ENCODE data around the gene CXCL17. TPM values are rescaled to one million over a fixed set of nuclear protein-coding genes. Genes with fewer than 3 reads are reported as not detected.
A peak's percentile ranks its signal among the peaks of the same experiment; 100 is the strongest.

The CXCL17 gene
- total RNA-seq, 1 donor, result not detected

GRCh38 chr19:42424712-42425131, 18.0 kb downstream of the CXCL17 start:
- H3K4me3 ChIP-seq (ENCODE audit: low read depth, low read length), result no peak overlapping the region
- TF ChIP-seq, protein P1, sequence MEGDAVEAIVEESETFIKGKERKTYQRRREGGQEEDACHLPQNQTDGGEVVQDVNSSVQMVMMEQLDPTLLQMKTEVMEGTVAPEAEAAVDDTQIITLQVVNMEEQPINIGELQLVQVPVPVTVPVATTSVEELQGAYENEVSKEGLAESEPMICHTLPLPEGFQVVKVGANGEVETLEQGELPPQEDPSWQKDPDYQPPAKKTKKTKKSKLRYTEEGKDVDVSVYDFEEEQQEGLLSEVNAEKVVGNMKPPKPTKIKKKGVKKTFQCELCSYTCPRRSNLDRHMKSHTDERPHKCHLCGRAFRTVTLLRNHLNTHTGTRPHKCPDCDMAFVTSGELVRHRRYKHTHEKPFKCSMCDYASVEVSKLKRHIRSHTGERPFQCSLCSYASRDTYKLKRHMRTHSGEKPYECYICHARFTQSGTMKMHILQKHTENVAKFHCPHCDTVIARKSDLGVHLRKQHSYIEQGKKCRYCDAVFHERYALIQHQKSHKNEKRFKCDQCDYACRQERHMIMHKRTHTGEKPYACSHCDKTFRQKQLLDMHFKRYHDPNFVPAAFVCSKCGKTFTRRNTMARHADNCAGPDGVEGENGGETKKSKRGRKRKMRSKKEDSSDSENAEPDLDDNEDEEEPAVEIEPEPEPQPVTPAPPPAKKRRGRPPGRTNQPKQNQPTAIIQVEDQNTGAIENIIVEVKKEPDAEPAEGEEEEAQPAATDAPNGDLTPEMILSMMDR (IDR thresholded peaks at IDR 0.05; ENCODE audit: insufficient read depth, low read depth, low read length), result peak; percentile 42
- DNase-seq (ENCODE audit: low read depth), result no peak

- DNase-seq (ENCODE audit: low read depth), result no peak
- TF ChIP-seq, protein P1 (IDR thresholded peaks at IDR 0.05; ENCODE audit: insufficient read depth, low read depth, low read length), result no peak
- peak overlapping the region; percentile 68 for H3K4me3 ChIP-seq (ENCODE audit: low read depth, low read length)
Observed at GRCh38 chr19:42424345-42424707, 18.4 kb downstream of the CXCL17 start.

DNA sequence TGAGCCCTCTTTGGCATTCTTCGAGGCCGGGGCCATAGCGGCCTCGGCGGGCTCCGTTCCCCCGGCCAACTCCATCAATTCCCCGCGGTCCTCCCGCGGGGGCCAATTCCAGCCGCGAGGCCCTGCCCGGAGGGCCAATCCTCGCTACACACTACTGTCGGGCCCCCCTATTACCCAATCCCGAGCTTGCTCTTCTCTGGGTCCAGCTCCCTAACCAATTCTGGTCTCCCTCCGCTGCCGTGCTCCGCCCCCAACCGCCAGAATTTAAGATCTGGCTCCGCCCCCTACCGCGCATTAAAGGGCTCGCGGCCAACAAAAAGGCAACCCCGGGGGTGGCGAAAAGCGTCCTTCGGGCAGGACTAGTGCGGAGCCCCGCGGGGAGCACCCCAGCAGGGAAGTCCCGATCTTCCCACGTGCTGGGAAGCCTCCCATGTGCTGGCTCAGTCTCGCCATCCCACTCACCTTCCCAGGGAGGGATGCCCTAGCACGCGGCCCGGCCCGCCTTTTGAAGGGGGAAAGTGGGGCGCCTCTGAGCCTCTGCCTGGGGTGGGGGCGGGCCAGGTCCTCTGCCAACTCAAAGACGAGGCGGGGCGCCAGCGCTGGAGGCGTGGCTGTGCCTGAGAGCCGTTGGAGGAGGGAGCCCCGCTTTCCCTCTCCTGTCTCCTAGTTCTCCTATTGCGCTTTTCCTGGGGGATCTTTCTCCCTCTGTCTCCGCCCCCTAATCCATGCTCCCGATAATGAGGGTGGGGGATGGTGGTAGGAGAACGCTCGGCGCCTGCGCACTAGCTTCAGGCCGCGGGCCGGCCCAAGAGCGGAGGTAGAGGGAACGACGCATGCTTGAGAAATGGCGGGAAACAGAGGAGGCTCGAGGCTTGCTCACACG, 19.0 kb downstream of the CXCL17 start:
- H3K4me3 ChIP-seq (ENCODE audit: low read depth, low read length), result peak overlapping the region; percentile 68
- TF ChIP-seq, protein P1 (IDR thresholded peaks at IDR 0.05; ENCODE audit: insufficient read depth, low read depth, low read length), result no peak
- DNase-seq (ENCODE audit: low read depth), result peak; percentile 94

DNA sequence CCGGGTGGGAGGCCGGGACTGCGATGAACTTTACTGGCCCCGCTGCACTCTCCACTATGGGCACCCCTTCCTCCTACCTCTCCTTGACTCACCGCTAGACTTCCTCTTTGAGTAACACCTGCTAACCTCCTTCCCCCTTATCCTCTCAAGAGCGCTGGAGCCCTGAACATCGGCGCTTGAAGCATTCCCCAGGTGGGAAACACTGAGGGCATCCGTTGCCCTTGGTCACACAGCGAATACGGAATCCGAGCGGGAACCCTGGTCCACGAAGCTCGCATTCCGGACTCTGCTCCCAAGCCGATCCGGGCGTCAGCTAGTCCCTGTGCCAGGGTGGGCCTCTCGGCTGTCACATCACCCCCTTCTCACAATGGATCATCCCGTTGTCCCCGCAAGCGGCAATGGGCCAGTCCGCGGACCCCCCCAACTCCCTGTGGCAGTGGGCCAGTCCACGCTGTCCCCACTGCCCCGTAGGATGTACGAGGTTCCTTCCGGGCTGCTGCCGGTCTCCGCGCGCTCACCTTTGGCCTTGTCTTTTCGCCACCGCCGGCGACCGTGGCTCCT, 19.8 kb downstream of the CXCL17 start:
- TF ChIP-seq, protein P1 (IDR thresholded peaks at IDR 0.05; ENCODE audit: insufficient read depth, low read depth, low read length), result no peak
- DNase-seq (ENCODE audit: low read depth), result no peak
- peak overlapping the region; percentile 68 for H3K4me3 ChIP-seq (ENCODE audit: low read depth, low read length)

DNA sequence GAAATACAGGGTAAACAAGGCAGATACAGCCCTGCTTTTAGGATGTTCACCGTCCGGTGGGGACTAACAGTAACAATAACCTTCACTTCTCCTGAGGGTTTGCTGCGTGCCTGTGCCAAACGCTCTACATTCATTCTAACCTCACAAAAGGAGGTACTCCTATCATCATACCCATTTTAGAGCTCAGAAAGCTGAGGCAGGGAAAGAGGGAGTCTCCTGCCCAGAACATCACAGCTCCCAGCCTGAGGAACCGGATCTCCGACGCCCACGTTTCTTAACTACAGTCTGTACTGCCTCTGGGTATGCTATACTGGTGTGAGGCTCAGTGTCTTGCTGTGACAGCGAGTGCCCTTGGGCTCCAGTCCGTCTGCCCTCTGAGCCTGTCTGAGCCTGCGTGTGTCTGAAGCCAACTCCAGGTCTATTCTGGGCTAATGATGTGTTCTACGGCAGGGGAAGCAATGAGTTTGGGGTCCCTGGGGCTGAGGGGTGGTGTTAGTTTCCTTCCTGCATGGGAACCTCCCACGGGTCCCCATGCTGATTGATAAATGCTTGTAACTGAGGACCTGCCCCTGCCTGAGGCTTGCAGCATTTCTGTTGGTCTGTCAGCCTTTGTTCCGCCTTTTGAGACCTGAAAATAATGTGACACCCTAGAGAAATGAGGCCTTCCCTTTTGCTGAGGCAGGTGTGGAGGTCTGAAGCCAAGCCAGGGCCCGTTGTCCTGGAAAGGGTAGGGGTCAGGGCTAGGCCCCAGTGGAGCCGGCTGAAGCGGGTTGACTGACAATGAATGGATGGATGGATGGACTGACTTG, 20.4 kb downstream of the CXCL17 start:
- TF ChIP-seq, protein P1 (IDR thresholded peaks at IDR 0.05; ENCODE audit: insufficient read depth, low read depth, low read length), result no peak
- DNase-seq (ENCODE audit: low read depth), result no peak
- H3K4me3 ChIP-seq (ENCODE audit: low read depth, low read length), result peak overlapping the region; percentile 68

DNA sequence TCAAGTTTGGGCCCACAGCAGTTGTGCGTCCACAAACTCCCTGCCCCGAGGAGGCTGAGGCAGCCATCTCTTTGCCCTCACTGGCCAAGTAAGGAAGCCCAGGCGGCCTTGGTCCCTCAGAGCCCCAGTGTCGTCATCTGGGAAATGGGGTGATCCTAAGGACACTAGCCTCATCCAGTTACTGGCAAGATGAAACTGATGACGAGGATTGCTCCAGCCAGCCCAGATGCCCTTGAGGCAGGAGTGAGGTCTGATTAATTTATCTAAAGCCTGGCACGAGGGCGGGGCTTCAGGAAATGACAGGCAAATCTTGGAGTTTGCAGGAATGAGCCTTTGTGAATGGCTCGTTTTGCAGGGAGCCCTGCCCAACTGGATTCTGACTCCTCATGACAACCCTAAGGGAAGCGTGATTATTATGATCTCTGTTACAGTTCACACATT, 21.1 kb downstream of the CXCL17 start:
- TF ChIP-seq, protein P1 (IDR thresholded peaks at IDR 0.05; ENCODE audit: insufficient read depth, low read depth, low read length), result no peak
- no peak overlapping the region for H3K4me3 ChIP-seq (ENCODE audit: low read depth, low read length)
- DNase-seq (ENCODE audit: low read depth), result no peak

Measured in fibroblast of villous mesenchyme (primary cell).